Gastroesophageal sphincter (tissue), 4 donors: ENCODE data around the gene NTRK3. TPM values are rescaled to one million over a fixed set of nuclear protein-coding genes. Genes with fewer than 3 reads are reported as not detected.

Experiments
- ATAC-seq: fragments of 150-250 bp; one replicate; pipeline ENCODE4 v1.9.1; 2016; ENCODE audit warnings: mild to moderate bottlenecking, moderate library complexity
- H3K27ac ChIP-seq, 4 donors: fragments of 200-600 bp; sonication (generic) in 3 of 4; 1 replicate in 3 of 4; 2 replicates in 1 of 4; pipeline ENCODE4 v1.5.1; 2016 to 2019
- H3K27me3 ChIP-seq: fragments of 200-600 bp; sonication (generic); one replicate; pipeline ENCODE4 v1.5.1; 2019
- H3K36me3 ChIP-seq, 2 donors: fragments of 200-600 bp; sonication (generic); one replicate each; pipeline ENCODE4 v1.5.1; 2019; ENCODE audit warnings: control low read depth in 1 of 2
- H3K4me1 ChIP-seq, 3 donors: fragments of 200-600 bp; sonication (generic); 1 replicate in 2 of 3; 2 replicates in 1 of 3; pipeline ENCODE4 v1.5.1; 2016 to 2019; ENCODE audit warnings: control low read depth in 2 of 3
- H3K4me3 ChIP-seq, 2 donors: fragments of 200-600 bp; sonication (generic); one replicate each; pipeline ENCODE4 v1.5.1; 2019; ENCODE audit warnings: mild to moderate bottlenecking in 1 of 2, moderate library complexity in 1 of 2
- H3K9me3 ChIP-seq, 3 donors: fragments of 200-600 bp; sonication (generic); one replicate each; pipeline ENCODE4 v1.5.1; 2017 to 2019; ENCODE audit warnings: control low read depth in 2 of 3
- EP300 ChIP-seq: sonication (generic); formaldehyde crosslinking; IDR thresholded peaks from one replicate; pipeline ENCODE4 v1.6.1; 2017; ENCODE audit warnings: antibody characterized with exemption, mild to moderate bottlenecking
- POLR2A ChIP-seq, 2 donors: fragments of 450-650 bp; IDR thresholded peaks; one replicate each; pipeline ENCODE4 v1.6.1; 2017; ENCODE audit warnings: antibody characterized with exemption in 2 of 2, mild to moderate bottlenecking in 2 of 2, moderate library complexity in 1 of 2
- POLR2AphosphoS5 ChIP-seq: sonication (generic); formaldehyde crosslinking; IDR thresholded peaks from one replicate; pipeline ENCODE4 v1.6.1; 2017; ENCODE audit warnings: antibody characterized with exemption
- WGBS, 2 donors: methylation state at CpG; one replicate each; pipeline ENCODE4 v1.1.5; 2018; ENCODE audit warnings: low coverage in 1 of 2; 5-methylcytosine and 5-hydroxymethylcytosine counted together
- total RNA-seq, 4 donors: library from RNA; depleted of rRNA; stranded (reverse); fragments of >200 nt; gene quantifications; one replicate each; pipeline ENCODE4 v1.1.0, GENCODE V29; 2016
- TF ChIP-seq, protein P1 (sequence below), 4 experiments: fragments of 200-600 bp in 2 of 4; fragments of 450-650 bp in 2 of 4; sonication (generic) in 1 of 4; IDR thresholded peaks; one replicate each; pipeline ENCODE4 v1.5.1; 2017 to 2019; ENCODE audit warnings: antibody characterized with exemption in 4 of 4, mild to moderate bottlenecking in 2 of 4, moderate library complexity in 2 of 4

NTRK3 gene
- total RNA-seq, 4 donors from 2014 or later = 0.47 to 4.3 (median 1.5) TPM

DNA sequence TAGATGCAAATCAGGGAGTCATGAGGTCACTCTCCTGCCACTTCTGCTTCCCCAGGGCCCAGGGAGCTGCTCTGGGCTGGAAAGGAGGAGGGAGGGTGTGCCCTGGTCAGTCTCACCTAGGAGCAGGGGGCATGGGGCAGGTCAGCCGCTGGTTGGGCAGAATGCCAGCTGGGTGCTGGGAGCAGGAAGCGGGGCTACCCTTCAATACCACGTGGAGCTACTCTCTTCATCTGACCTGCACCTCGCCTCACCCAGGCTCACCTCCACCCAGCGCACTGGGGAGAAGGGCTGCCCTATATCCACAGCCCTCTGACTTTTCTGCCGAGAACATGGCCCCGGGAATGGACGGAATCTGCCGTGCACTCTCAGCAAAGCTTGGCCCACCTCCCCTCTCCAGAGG lies 15.1 kb downstream of the NTRK3 start:
- TF ChIP-seq POLR2AphosphoS5 (no peak), POLR2A (IDR thresholded peaks at IDR 0.05) (no peak), EP300 (no peak)
- TF ChIP-seq, protein P1, sequence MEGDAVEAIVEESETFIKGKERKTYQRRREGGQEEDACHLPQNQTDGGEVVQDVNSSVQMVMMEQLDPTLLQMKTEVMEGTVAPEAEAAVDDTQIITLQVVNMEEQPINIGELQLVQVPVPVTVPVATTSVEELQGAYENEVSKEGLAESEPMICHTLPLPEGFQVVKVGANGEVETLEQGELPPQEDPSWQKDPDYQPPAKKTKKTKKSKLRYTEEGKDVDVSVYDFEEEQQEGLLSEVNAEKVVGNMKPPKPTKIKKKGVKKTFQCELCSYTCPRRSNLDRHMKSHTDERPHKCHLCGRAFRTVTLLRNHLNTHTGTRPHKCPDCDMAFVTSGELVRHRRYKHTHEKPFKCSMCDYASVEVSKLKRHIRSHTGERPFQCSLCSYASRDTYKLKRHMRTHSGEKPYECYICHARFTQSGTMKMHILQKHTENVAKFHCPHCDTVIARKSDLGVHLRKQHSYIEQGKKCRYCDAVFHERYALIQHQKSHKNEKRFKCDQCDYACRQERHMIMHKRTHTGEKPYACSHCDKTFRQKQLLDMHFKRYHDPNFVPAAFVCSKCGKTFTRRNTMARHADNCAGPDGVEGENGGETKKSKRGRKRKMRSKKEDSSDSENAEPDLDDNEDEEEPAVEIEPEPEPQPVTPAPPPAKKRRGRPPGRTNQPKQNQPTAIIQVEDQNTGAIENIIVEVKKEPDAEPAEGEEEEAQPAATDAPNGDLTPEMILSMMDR (IDR thresholded peaks at IDR 0.05) = no peak
- Histone ChIP-seq H3K36me3 (no peaks in the 10 kb centered on the region), H3K27ac (no peak overlapping the region), H3K4me3 (no peak overlapping the region), H3K9me3 (peaks cover 0 to 4% (median 0%) of the 10 kb centered on the region in 3 donors), H3K4me1 (peaks cover 0 to 3% (median 2%) of the 10 kb centered on the region in 3 donors), H3K27me3 (peaks cover 9% of the 10 kb centered on the region)
- no CpG with 5 or more reads among the region's 9 CpGs for WGBS, 2 donors
- no peak for ATAC-seq

DNA sequence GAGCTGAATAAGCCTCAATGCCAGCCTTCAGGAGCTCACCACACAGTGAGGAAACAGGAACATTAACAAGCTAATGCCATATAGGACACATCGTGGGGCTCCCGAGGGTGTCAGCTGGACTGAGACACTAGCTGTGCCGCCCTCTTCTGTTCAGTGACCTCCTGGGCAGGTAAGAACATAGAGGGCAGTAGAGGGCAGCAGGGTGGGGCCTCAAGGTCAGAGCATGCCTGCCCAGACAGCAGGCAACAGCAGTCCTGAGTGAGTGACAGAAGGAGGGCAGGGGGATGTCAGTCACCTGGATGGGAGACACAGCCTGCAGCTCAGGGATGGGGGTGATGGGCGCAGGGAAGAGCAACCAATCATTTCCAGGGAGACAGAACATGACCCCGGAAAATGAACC lies 15.5 kb downstream of the NTRK3 start:
- TF ChIP-seq, protein P1 (IDR thresholded peaks at IDR 0.05) = no peak
- TF ChIP-seq POLR2A (IDR thresholded peaks at IDR 0.05) (no peak), EP300 (no peak), POLR2AphosphoS5 (no peak)
- WGBS, 2 donors = 87% methylated on average over 4 of the region's 5 CpGs; no CpG with 5 or more reads in 1 of the 2 donors
- ATAC-seq = no peak
- Histone ChIP-seq H3K27ac (no peak overlapping the region), H3K4me3 (no peak overlapping the region), H3K36me3 (no peaks in the 10 kb centered on the region), H3K27me3 (peaks cover 9% of the 10 kb centered on the region), H3K4me1 (no peaks in the 10 kb centered on the region), H3K9me3 (peaks cover 0 to 4% (median 0%) of the 10 kb centered on the region in 3 donors)

DNA sequence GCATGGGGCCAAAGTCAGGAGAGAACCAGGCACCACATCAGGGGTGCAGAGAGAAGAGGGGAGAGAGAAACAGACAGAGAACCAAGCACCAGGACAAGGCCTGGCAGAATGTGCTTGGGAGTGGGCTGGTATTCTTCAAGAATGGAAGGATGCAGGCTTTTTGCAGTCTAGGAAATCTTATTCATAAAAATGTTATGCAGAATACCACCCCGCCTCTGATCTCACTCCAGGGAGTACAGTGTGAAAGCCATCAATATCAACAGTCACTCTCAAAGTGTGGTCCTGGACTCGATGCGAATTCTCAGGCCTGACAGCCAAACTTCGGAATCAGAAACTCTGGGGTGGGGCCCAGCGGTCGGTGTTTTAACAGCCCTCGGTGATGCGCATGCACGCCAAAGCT lies 16.9 kb downstream of the NTRK3 start:
- Histone ChIP-seq H3K9me3 (peaks cover 0 to 4% (median 0%) of the 10 kb centered on the region in 3 donors), H3K27ac (no peak overlapping the region), H3K36me3 (no peaks in the 10 kb centered on the region), H3K27me3 (peaks cover 9% of the 10 kb centered on the region), H3K4me3 (no peak overlapping the region), H3K4me1 (no peaks in the 10 kb centered on the region)
- ATAC-seq = no peak
- TF ChIP-seq EP300 = no peak
- WGBS, 2 donors = 61 to 85% methylated on average over 2 to 6 of the region's 9 CpGs

DNA sequence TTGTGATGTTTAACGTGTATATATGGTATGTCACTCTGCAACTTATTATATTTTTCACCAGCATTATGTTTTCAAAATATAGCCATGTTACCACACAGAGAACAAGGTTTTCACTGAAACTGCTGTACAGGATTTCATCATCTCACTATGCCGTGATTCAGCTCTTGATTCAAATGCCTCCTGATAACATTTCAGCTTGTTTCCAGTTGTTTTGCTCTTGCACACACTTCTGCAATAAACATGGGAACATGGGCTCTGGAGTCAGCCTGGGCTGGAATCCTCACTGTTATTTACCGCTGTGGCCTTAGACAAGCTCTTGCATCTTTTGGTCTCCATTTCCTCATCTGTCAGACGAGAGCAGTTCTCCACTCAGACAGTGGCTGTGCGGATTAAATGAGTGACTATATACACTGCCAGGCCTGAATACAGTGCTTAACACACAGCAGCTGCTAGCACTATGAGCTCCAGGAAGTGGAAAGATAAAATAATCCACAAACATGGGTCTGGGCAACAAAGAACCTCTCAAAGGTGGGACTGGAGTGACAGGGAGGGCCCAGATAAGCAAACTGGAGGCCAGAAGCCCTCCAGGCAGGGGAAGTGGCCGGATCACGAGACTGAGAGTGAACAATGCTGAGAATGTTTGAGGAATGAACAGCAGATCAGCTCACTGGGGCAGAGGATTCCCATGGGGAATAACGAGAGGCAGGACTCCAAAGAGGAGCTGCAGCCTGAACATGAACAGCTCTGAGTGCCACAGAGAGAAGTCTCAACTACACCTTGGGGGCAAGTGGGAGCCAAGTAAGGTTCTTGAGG lies 17.7 kb downstream of the NTRK3 start:
- Histone ChIP-seq H3K9me3 (peaks cover 0 to 4% (median 0%) of the 10 kb centered on the region in 3 donors), H3K27ac (peak overlapping the region in 2 of 4 donors; percentile 5 to 12), H3K4me1 (no peaks in the 10 kb centered on the region), H3K4me3 (no peak overlapping the region), H3K36me3 (no peaks in the 10 kb centered on the region), H3K27me3 (peaks cover 9% of the 10 kb centered on the region)
- 52 to 80% methylated on average over 6 to 8 of the region's 8 CpGs for WGBS, 2 donors
- peak; percentile 62 for ATAC-seq
- no peak for TF ChIP-seq POLR2A (IDR thresholded peaks at IDR 0.05)
- no peak for TF ChIP-seq POLR2AphosphoS5
- TF ChIP-seq, protein P1 (IDR thresholded peaks at IDR 0.05) = no peak
- TF ChIP-seq EP300 = no peak

DNA sequence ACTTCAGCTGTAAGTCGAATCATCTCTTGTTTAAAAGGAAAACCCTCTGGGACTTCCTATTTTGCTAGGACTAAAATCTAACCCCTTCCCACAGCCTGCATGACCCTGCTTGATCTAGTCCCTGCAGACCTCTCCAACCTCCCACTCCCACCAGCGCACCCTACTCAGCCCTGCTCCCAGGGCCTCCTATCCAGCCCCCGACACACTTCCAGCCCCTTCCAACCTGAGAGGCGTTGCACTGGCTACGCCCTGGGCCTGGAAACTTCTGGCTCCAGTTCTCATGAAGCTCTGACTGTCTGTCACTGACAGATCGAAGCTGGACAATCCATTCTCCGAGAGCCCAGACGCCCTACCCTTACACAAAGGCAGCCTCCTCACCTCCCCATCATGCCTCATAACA lies 21.8 kb downstream of the NTRK3 start:
- ATAC-seq = no peak
- Histone ChIP-seq H3K27me3 (no peaks in the 10 kb centered on the region), H3K36me3 (no peaks in the 10 kb centered on the region), H3K4me1 (no peaks in the 10 kb centered on the region), H3K9me3 (peaks cover 0 to 4% (median 0%) of the 10 kb centered on the region in 3 donors), H3K4me3 (no peak overlapping the region), H3K27ac (no peak overlapping the region)
- 85 to 88% methylated on average over 3 to 7 of the region's 8 CpGs for WGBS, 2 donors
- TF ChIP-seq EP300 (no peak), POLR2A (IDR thresholded peaks at IDR 0.05) (no peak), POLR2AphosphoS5 (no peak)
- TF ChIP-seq, protein P1 (IDR thresholded peaks at IDR 0.05) = no peak
